Measurements from ENCODE around the gene FBXO9.
"Not testable (repeated sequence)": the region's sequence is repeated elsewhere in the genome, so short reads cannot be mapped to it uniquely, and the experiment has no call there.

Gene FBXO9

GRCh38 chr6:53045891-53046673, 19.1 kb upstream of the FBXO9 start:
- in situ Hi-C loops (cut with HindIII; ENCODE audit: low sequenced_read_pairs) = no loop called here

GRCh38 chr6:53048431-53049195, 16.6 kb upstream of the FBXO9 start:
- in situ Hi-C loops (cut with HindIII; ENCODE audit: low sequenced_read_pairs) = no loop called here

- in situ Hi-C loops (cut with HindIII; ENCODE audit: low sequenced_read_pairs) = no loop called here
Measured at GRCh38 chr6:53049415-53049814, 15.8 kb upstream of the FBXO9 start.

- in situ Hi-C loops (cut with HindIII; ENCODE audit: low sequenced_read_pairs) = not testable (repeated sequence)
Measured at GRCh38 chr6:53052152-53052551, 13.1 kb upstream of the FBXO9 start.

DNA sequence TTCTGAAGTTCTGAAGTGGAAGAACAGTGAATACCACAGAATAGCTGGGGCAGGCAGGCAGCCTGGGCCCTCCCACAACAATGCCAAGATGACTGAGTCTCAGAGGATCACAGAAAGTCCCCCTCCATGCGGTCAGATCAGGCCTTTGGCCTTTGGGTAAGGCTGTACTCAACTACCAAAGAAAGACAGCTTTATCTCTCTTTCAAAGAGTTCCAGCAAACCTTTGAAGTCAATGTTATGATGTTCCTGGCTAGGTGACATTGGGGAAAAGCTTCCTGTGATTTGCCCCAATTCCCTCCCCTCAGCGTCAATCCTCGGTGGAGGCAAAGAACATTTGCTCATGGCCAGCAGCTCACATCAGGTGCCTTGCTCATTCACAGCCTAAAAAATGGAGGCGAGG, 10.7 kb upstream of the FBXO9 start:
- in situ Hi-C loops (cut with HindIII; ENCODE audit: low sequenced_read_pairs) = no loop called here

GRCh38 chr6:53055873-53056272, 9.3 kb upstream of the FBXO9 start:
- in situ Hi-C loops (cut with HindIII; ENCODE audit: low sequenced_read_pairs) = no loop called here

DNA sequence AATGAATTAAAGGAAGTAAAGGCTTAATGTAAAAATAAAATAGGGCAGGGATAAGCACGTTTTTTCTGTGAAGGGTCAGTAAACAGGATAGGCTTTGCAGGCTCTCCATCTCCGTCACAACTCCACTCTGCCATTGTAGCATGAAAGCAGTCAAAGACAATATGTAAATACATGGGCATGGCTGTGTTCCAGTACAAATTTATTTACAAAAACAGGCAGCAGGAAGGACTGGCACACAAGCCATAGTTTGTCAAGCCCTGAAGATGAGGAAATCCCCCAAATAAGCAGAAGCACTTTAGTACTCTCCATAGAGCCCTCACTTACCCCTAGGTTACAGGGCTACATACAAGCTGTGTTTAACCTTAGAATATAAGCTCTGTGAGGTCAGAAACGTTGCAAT, 8.9 kb upstream of the FBXO9 start:
- in situ Hi-C loops (cut with HindIII; ENCODE audit: low sequenced_read_pairs) = no loop called here

- in situ Hi-C loops (cut with HindIII; ENCODE audit: low sequenced_read_pairs) = no loop called here
Measured at GRCh38 chr6:53058388-53059195, 6.6 kb upstream of the FBXO9 start.

DNA sequence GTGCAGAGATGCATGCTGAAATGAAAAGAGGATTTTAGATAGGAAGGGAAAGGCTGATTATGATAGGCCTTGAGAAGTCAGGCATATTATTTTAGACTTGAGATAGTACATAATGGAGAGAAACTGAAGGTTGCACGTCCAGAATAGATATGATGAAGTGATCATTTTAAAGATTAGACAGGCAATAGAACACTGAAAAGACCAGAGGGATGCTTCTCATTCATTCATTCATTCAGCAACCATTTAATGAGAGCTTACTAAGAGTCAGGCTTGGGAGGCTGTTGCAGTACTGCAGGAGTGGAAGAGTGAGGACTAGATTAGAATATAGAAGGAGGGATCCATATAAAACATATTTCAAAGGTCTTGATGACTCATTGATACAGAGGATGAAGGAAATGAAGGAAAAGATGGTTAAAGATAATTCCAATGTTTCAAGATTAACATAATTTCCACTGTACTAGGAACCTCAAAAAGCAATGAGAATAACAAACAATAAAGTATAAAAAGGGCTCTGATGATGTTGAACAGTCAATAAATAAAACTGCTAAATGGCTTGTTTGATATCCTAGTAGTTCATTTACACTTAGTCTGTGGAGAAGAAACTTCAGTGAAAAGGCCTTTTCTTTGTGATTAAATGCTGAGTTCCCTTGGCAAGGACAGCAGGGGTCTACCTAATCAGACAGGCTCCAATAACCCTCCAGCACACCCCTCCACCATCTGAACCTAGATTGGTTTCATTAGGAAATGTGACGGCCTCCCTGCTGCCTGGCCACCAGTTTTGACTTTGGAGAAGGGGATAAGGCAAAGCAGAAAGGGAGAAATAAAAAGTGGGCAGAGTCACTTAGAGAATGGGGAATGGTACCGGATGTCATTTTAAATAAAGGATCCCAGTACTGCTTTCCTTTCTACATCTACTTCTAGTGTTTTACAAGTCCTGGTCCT, 5.3 kb upstream of the FBXO9 start:
- in situ Hi-C loops (cut with HindIII; ENCODE audit: low sequenced_read_pairs) = no loop called here

GRCh38 chr6:53062169-53062539, 3.0 kb upstream of the FBXO9 start:
- in situ Hi-C loops (cut with HindIII; ENCODE audit: low sequenced_read_pairs) = no loop called here

- in situ Hi-C loops (cut with HindIII; ENCODE audit: low sequenced_read_pairs) = not testable (repeated sequence)
Measured at GRCh38 chr6:53064255-53064654, 949 bp upstream of the FBXO9 start.

DNA sequence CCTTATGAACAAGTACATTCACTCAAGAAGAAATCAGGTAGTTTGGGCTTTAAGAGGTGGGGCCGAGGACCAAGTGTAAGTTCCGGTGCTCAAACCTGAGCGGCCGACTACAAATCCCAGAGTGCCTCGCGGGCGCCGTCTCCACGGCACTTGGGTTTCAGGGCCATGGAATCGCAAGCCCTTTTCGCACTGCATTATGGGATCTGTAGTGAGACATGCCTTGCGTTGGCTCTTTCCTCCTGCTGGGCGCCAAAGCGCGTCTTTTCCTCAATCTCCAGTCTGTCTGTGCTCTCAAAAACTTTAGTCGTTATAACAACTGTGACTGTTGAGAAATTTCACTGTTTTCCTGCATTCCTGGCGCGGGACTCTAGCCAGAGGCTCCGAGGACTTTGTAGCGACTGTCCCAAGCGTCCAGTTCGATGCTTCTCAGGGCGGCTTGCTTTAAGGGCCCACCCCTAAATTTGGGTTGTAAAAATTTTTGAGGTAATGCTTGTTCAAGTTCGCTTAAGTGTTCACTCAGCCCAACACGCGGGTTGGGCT, 408 bp upstream of the FBXO9 start:
- in situ Hi-C loops (cut with HindIII; ENCODE audit: low sequenced_read_pairs) = no loop called here

DNA sequence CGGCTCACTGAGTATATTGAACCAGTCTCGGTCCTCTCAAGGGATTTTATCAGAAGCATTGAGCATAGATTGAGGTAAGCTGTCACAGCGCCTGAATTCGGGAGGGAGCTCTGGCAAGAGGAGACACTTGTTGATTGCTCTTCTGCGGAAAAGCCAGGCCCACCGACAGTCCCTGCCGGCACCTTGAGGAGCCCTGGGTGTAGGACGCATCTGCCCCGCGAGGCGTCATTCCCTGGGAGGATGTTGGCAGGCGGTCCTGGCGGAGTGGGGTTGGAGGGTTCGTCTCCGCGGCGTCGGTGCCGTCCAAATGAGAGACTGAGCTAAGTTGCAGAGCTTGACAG, 843 bp downstream of the FBXO9 start:
- in situ Hi-C loops (cut with HindIII; ENCODE audit: low sequenced_read_pairs) = no loop called here

- in situ Hi-C loops (cut with HindIII; ENCODE audit: low sequenced_read_pairs) = no loop called here
Measured at GRCh38 chr6:53066874-53067706, 1.9 kb downstream of the FBXO9 start.

GRCh38 chr6:53067849-53068361, 2.7 kb downstream of the FBXO9 start:
- in situ Hi-C loops (cut with HindIII; ENCODE audit: low sequenced_read_pairs) = no loop called here

GRCh38 chr6:53069427-53069826, 4.2 kb downstream of the FBXO9 start:
- in situ Hi-C loops (cut with HindIII; ENCODE audit: low sequenced_read_pairs) = no loop called here

DNA sequence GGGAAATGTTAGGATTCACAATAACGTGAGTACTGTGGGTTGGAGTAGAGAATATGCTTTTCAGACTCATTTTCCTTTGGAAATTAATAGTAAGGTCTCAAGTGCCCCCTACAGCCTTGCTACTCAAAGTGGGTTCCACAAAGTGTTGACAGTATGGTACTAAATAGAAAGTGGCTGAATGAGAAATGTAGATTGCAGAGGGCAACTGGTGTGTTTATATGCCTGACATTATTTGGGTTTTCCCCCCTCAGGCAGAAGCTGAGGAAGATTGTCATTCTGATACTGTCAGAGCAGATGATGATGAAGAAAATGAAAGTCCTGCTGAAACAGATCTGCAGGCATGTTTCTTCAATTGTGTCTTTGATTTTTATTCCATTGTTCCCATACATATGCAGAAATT, 5.6 kb downstream of the FBXO9 start:
- in situ Hi-C loops (cut with HindIII; ENCODE audit: low sequenced_read_pairs) = no loop called here

GRCh38 chr6:53074347-53074746, 9.1 kb downstream of the FBXO9 start:
- in situ Hi-C loops (cut with HindIII; ENCODE audit: low sequenced_read_pairs) = no loop called here

GRCh38 chr6:53080813-53081212, 15.6 kb downstream of the FBXO9 start:
- in situ Hi-C loops (cut with HindIII; ENCODE audit: low sequenced_read_pairs) = no loop called here

All from DLD1 (cell line).